ENCODE results near the gene PKP1.

PKP1 gene

GRCh38 chr1:201366696-201367095 is 83.4 kb downstream of the PKP1 start:
- no peaks in the 10 kb centered on the region for H3K79me1 ChIP-seq (replicated peaks; ENCODE audit: low read length, poor library complexity, severe bottlenecking)
- H3K27me3 ChIP-seq (ENCODE audit: control insufficient read depth in 1 of 2, insufficient read depth in 1 of 2, low read length in 2 of 2) = peaks cover 5 to 85% of the 10 kb centered on the region in 2 experiments
- no peak overlapping the region for H4K8ac ChIP-seq (ENCODE audit: low read length)
- H2BK15ac ChIP-seq (ENCODE audit: low read depth, poor library complexity, severe bottlenecking) = no peak overlapping the region
- DNase-seq = no peak
- no peak overlapping the region for H3K9ac ChIP-seq (ENCODE audit: low read length)
- H4K91ac ChIP-seq (ENCODE audit: low read length) = no peak overlapping the region
- H3K14ac ChIP-seq (ENCODE audit: low read length in 2 of 2) = no peak overlapping the region
- no peak overlapping the region for H3K23ac ChIP-seq (ENCODE audit: low read length in 2 of 2)
- H2BK12ac ChIP-seq (ENCODE audit: low read length in 2 of 2) = no peak overlapping the region
- no peak overlapping the region for H3K4me3 ChIP-seq (ENCODE audit: insufficient read depth in 1 of 2, low read depth in 1 of 2, low read length in 2 of 2)
- H3K18ac ChIP-seq (ENCODE audit: low read depth in 1 of 2, low read length in 2 of 2) = no peak overlapping the region
- 69% methylated on average over 7 of the region's 7 CpGs for WGBS
- no peak overlapping the region for H3K27ac ChIP-seq (ENCODE audit: low read length, poor library complexity, severe bottlenecking)
- no peak overlapping the region for H2AK5ac ChIP-seq (ENCODE audit: low read length, severe bottlenecking)
- H2BK5ac ChIP-seq (ENCODE audit: low read depth, low read length, poor library complexity, severe bottlenecking) = no peak overlapping the region
- H2AFZ ChIP-seq (ENCODE audit: low read depth, low read length) = no peak overlapping the region
- H3K9me3 ChIP-seq (ENCODE audit: control insufficient read depth, low read length) = no peaks in the 10 kb centered on the region
- H3K4ac ChIP-seq (ENCODE audit: low read depth in 1 of 2, low read length in 2 of 2) = no peak overlapping the region
- H3K4me1 ChIP-seq (ENCODE audit: control insufficient read depth, insufficient read depth, low read depth, low read length) = peaks cover 6% of the 10 kb centered on the region
- no peak overlapping the region for H3K4me2 ChIP-seq (ENCODE audit: low read length, poor library complexity, severe bottlenecking)
- H2BK120ac ChIP-seq (ENCODE audit: low read depth, low read length) = no peak overlapping the region
- peaks cover 0 to 50% of the 10 kb centered on the region in 2 experiments for H3K36me3 ChIP-seq (ENCODE audit: control insufficient read depth in 1 of 2, insufficient read depth in 2 of 2, low read depth in 1 of 2, low read length in 2 of 2)

GRCh38 chr1:201369209-201369608 is 85.9 kb downstream of the PKP1 start:
- Histone ChIP-seq H3K27me3 (ENCODE audit: control insufficient read depth in 1 of 2, insufficient read depth in 1 of 2, low read length in 2 of 2) (peaks cover 5 to 88% of the 10 kb centered on the region in 2 experiments), H3K4me2 (ENCODE audit: low read length, poor library complexity, severe bottlenecking) (no peak overlapping the region), H2BK120ac (ENCODE audit: low read depth, low read length) (no peak overlapping the region), H2BK5ac (ENCODE audit: low read depth, low read length, poor library complexity, severe bottlenecking) (no peak overlapping the region), H3K36me3 (ENCODE audit: control insufficient read depth in 1 of 2, insufficient read depth in 2 of 2, low read depth in 1 of 2, low read length in 2 of 2) (peaks cover 0 to 54% of the 10 kb centered on the region in 2 experiments), H3K27ac (ENCODE audit: low read length, poor library complexity, severe bottlenecking) (no peak overlapping the region), H3K4me3 (ENCODE audit: insufficient read depth in 1 of 2, low read depth in 1 of 2, low read length in 2 of 2) (no peak overlapping the region), H3K9ac (ENCODE audit: low read length) (no peak overlapping the region), H3K23ac (ENCODE audit: low read length in 2 of 2) (no peak overlapping the region), H3K14ac (ENCODE audit: low read length in 2 of 2) (no peak overlapping the region), H3K18ac (ENCODE audit: low read depth in 1 of 2, low read length in 2 of 2) (no peak overlapping the region), H2AK5ac (ENCODE audit: low read length, severe bottlenecking) (no peak overlapping the region), H4K91ac (ENCODE audit: low read length) (no peak overlapping the region), H3K9me3 (ENCODE audit: control insufficient read depth, low read length) (no peaks in the 10 kb centered on the region), H2BK15ac (ENCODE audit: low read depth, poor library complexity, severe bottlenecking) (no peak overlapping the region), H3K4ac (ENCODE audit: low read depth in 1 of 2, low read length in 2 of 2) (no peak overlapping the region), H3K79me1 (replicated peaks; ENCODE audit: low read length, poor library complexity, severe bottlenecking) (no peaks in the 10 kb centered on the region), H2AFZ (ENCODE audit: low read depth, low read length) (no peak overlapping the region), H3K4me1 (ENCODE audit: control insufficient read depth, insufficient read depth, low read depth, low read length) (peaks cover 10% of the 10 kb centered on the region), H4K8ac (ENCODE audit: low read length) (no peak overlapping the region), H2BK12ac (ENCODE audit: low read length in 2 of 2) (no peak overlapping the region)
- no peak for DNase-seq
- 85% methylated on average over 6 of the region's 6 CpGs for WGBS

DNA sequence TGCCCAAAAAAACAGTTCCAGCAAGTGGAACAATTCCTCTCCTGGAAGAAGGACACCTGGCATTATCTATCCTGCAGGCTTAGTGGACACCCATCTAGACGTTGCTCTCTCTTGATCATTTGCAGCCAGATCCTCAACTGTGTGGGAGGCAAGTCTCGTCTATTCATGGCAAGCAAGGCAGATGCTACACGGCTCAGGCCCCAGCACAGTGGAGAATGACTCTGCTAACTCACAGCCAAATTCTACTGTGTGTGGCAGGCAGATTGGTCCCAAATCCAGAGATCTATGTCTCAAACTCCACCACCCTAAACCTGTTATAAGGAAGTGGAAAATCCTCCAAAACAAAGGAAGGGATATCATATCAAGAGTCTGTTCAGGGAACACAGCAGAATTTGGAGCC is 87.2 kb downstream of the PKP1 start:
- 85% methylated on average over 3 of the region's 3 CpGs for WGBS
- Histone ChIP-seq H3K27ac (ENCODE audit: low read length, poor library complexity, severe bottlenecking) (no peak overlapping the region), H3K36me3 (ENCODE audit: control insufficient read depth in 1 of 2, insufficient read depth in 2 of 2, low read depth in 1 of 2, low read length in 2 of 2) (peaks cover 0 to 47% of the 10 kb centered on the region in 2 experiments), H2BK5ac (ENCODE audit: low read depth, low read length, poor library complexity, severe bottlenecking) (no peak overlapping the region), H2BK15ac (ENCODE audit: low read depth, poor library complexity, severe bottlenecking) (no peak overlapping the region), H3K14ac (ENCODE audit: low read length in 2 of 2) (no peak overlapping the region), H3K18ac (ENCODE audit: low read depth in 1 of 2, low read length in 2 of 2) (no peak overlapping the region), H4K8ac (ENCODE audit: low read length) (no peak overlapping the region), H3K79me1 (replicated peaks; ENCODE audit: low read length, poor library complexity, severe bottlenecking) (no peaks in the 10 kb centered on the region), H3K9me3 (ENCODE audit: control insufficient read depth, low read length) (no peaks in the 10 kb centered on the region), H4K91ac (ENCODE audit: low read length) (no peak overlapping the region), H2BK120ac (ENCODE audit: low read depth, low read length) (no peak overlapping the region), H3K9ac (ENCODE audit: low read length) (no peak overlapping the region), H2BK12ac (ENCODE audit: low read length in 2 of 2) (no peak overlapping the region), H3K4me2 (ENCODE audit: low read length, poor library complexity, severe bottlenecking) (no peak overlapping the region), H3K27me3 (ENCODE audit: control insufficient read depth in 1 of 2, insufficient read depth in 1 of 2, low read length in 2 of 2) (peaks cover 5 to 94% of the 10 kb centered on the region in 2 experiments), H2AK5ac (ENCODE audit: low read length, severe bottlenecking) (no peak overlapping the region), H3K4me3 (ENCODE audit: insufficient read depth in 1 of 2, low read depth in 1 of 2, low read length in 2 of 2) (no peak overlapping the region), H2AFZ (ENCODE audit: low read depth, low read length) (no peak overlapping the region), H3K4me1 (ENCODE audit: control insufficient read depth, insufficient read depth, low read depth, low read length) (peaks cover 21% of the 10 kb centered on the region), H3K4ac (ENCODE audit: low read depth in 1 of 2, low read length in 2 of 2) (no peak overlapping the region), H3K23ac (ENCODE audit: low read length in 2 of 2) (no peak overlapping the region)
- no peak for DNase-seq

GRCh38 chr1:201371276-201371675 is 88.0 kb downstream of the PKP1 start:
- 91% methylated on average over 7 of the region's 9 CpGs for WGBS
- DNase-seq = no peak
- Histone ChIP-seq H3K27ac (ENCODE audit: low read length, poor library complexity, severe bottlenecking) (no peak overlapping the region), H2BK120ac (ENCODE audit: low read depth, low read length) (no peak overlapping the region), H3K18ac (ENCODE audit: low read depth in 1 of 2, low read length in 2 of 2) (no peak overlapping the region), H4K8ac (ENCODE audit: low read length) (no peak overlapping the region), H3K27me3 (ENCODE audit: control insufficient read depth in 1 of 2, insufficient read depth in 1 of 2, low read length in 2 of 2) (peaks cover 5 to 99% of the 10 kb centered on the region in 2 experiments), H3K14ac (ENCODE audit: low read length in 2 of 2) (no peak overlapping the region), H3K23ac (ENCODE audit: low read length in 2 of 2) (no peak overlapping the region), H3K4me2 (ENCODE audit: low read length, poor library complexity, severe bottlenecking) (no peak overlapping the region), H2BK15ac (ENCODE audit: low read depth, poor library complexity, severe bottlenecking) (no peak overlapping the region), H3K36me3 (ENCODE audit: control insufficient read depth in 1 of 2, insufficient read depth in 2 of 2, low read depth in 1 of 2, low read length in 2 of 2) (peaks cover 0 to 46% of the 10 kb centered on the region in 2 experiments), H3K9me3 (ENCODE audit: control insufficient read depth, low read length) (no peaks in the 10 kb centered on the region), H3K79me1 (replicated peaks; ENCODE audit: low read length, poor library complexity, severe bottlenecking) (no peaks in the 10 kb centered on the region), H2AK5ac (ENCODE audit: low read length, severe bottlenecking) (no peak overlapping the region), H3K9ac (ENCODE audit: low read length) (no peak overlapping the region), H3K4me1 (ENCODE audit: control insufficient read depth, insufficient read depth, low read depth, low read length) (peaks cover 28% of the 10 kb centered on the region), H3K4ac (ENCODE audit: low read depth in 1 of 2, low read length in 2 of 2) (no peak overlapping the region), H2AFZ (ENCODE audit: low read depth, low read length) (no peak overlapping the region), H3K4me3 (ENCODE audit: insufficient read depth in 1 of 2, low read depth in 1 of 2, low read length in 2 of 2) (no peak overlapping the region), H2BK12ac (ENCODE audit: low read length in 2 of 2) (no peak overlapping the region), H2BK5ac (ENCODE audit: low read depth, low read length, poor library complexity, severe bottlenecking) (no peak overlapping the region), H4K91ac (ENCODE audit: low read length) (no peak overlapping the region)
